ENCODE results near the gene HSD17B13. TPM values are rescaled to one million over a fixed set of nuclear protein-coding genes. Genes with fewer than 3 reads are reported as not detected.
"Not testable (repeated sequence)": the region's sequence is repeated elsewhere in the genome, so short reads cannot be mapped to it uniquely, and the experiment has no call there.

The HSD17B13 gene
- total and polyA plus RNA-seq, 2 donors (not counting 1 experiment from before 2014, with no cell fraction given), result 0.32 to 0.46 TPM

GRCh38 chr4:87345139-87345538 is 22.5 kb upstream of the HSD17B13 start:
- intact Hi-C loops (cut with micrococcal nuclease), result no loop called here
- ChIA-PET CTCF (no interaction called here), POLR2A (no interaction called here)
- no peaks in the 10 kb centered on the region for H3K4me1 ChIP-seq (ENCODE audit: control insufficient read depth in 2 of 2, insufficient read depth in 2 of 2, low read length in 2 of 2)
- no peak overlapping the region for H2AFZ ChIP-seq (ENCODE audit: insufficient read depth, low read depth, low read length, poor library complexity, severe bottlenecking)
- Mint-ChIP-seq H3K9me3 (ENCODE audit: insufficient read depth) (peaks cover 4% of the 10 kb centered on the region), H3K4me3 (no peak overlapping the region), H3K4me1 (no peaks in the 10 kb centered on the region), H3K27ac (no peak overlapping the region), H3K27me3 (no peaks in the 10 kb centered on the region)
- peaks cover 0 to 4% (median 2%) of the 10 kb centered on the region in 3 donors for H3K9me3 ChIP-seq (ENCODE audit: control extremely low read depth in 1 of 3, control insufficient read depth in 2 of 3, insufficient read depth in 1 of 3, low read length in 2 of 3)
- no peaks in the 10 kb centered on the region for H3K27me3 ChIP-seq (replicated peaks in 1 of 4; ENCODE audit: control extremely low read depth in 1 of 4, control insufficient read depth in 3 of 4, insufficient read depth in 4 of 4, low read length in 3 of 4)
- no peaks in the 10 kb centered on the region for H4K20me1 ChIP-seq (ENCODE audit: control insufficient read depth, insufficient read depth, low read length, poor library complexity, severe bottlenecking)
- H3K27ac ChIP-seq (ENCODE audit: low read length in 2 of 2), result no peak overlapping the region
- peaks cover 8 to 35% of the 10 kb centered on the region in 2 experiments for H3K36me3 ChIP-seq (replicated peaks in 1 of 2; ENCODE audit: control extremely low read depth in 1 of 2, control insufficient read depth in 1 of 2, extremely low read depth in 1 of 2, insufficient read depth in 2 of 2, low read length in 1 of 2)
- DNase-seq (no peak), ATAC-seq (ENCODE audit: low read depth) (no peak)
- H3K9ac ChIP-seq (ENCODE audit: low read length), result no peak overlapping the region
- H3K4me2 ChIP-seq (replicated peaks; ENCODE audit: low read depth, low read length, poor library complexity, severe bottlenecking), result no peak overlapping the region
- TF ChIP-seq CTCF (IDR thresholded peaks at IDR 0.05) (no peak), EZH2 (IDR thresholded peaks at IDR 0.05; ENCODE audit: borderline replicate concordance, insufficient read depth, low read depth, low read length, poor library complexity, severe bottlenecking) (no peak)
- no peaks in the 10 kb centered on the region for H3K79me2 ChIP-seq (ENCODE audit: control insufficient read depth, insufficient read depth, low read length)
- no peak overlapping the region for H3K4me3 ChIP-seq (ENCODE audit: control extremely low read depth in 1 of 5, extremely low read depth in 1 of 5, insufficient read depth in 1 of 5, low read depth in 2 of 5, low read length in 4 of 5)

GRCh38 chr4:87342872-87343271 is 20.2 kb upstream of the HSD17B13 start:
- H3K27me3 Mint-ChIP-seq, result no peaks in the 10 kb centered on the region
- H3K9me3 Mint-ChIP-seq (ENCODE audit: insufficient read depth), result peaks cover 4% of the 10 kb centered on the region
- H3K79me2 ChIP-seq (ENCODE audit: control insufficient read depth, insufficient read depth, low read length), result no peaks in the 10 kb centered on the region
- no CpG with 5 or more reads among the region's 3 CpGs for WGBS (ENCODE audit: insufficient coverage)
- no peaks in the 10 kb centered on the region for H3K4me1 ChIP-seq (ENCODE audit: control insufficient read depth in 2 of 2, insufficient read depth in 2 of 2, low read length in 2 of 2)
- H3K4me1 Mint-ChIP-seq, result no peaks in the 10 kb centered on the region
- peaks cover 11 to 57% of the 10 kb centered on the region in 2 experiments for H3K36me3 ChIP-seq (replicated peaks in 1 of 2; ENCODE audit: control extremely low read depth in 1 of 2, control insufficient read depth in 1 of 2, extremely low read depth in 1 of 2, insufficient read depth in 2 of 2, low read length in 1 of 2)
- intact Hi-C loops (cut with micrococcal nuclease), result no loop called here
- H4K20me1 ChIP-seq (ENCODE audit: control insufficient read depth, insufficient read depth, low read length, poor library complexity, severe bottlenecking), result no peaks in the 10 kb centered on the region
- no peaks in the 10 kb centered on the region for H3K27me3 ChIP-seq (replicated peaks in 1 of 4; ENCODE audit: control extremely low read depth in 1 of 4, control insufficient read depth in 3 of 4, insufficient read depth in 4 of 4, low read length in 3 of 4)
- no peak for DNase-seq
- H3K4me3 Mint-ChIP-seq, result no peak overlapping the region
- H2AFZ ChIP-seq (ENCODE audit: insufficient read depth, low read depth, low read length, poor library complexity, severe bottlenecking), result no peak overlapping the region
- no peak overlapping the region for H3K27ac Mint-ChIP-seq
- no peak overlapping the region for H3K4me3 ChIP-seq (ENCODE audit: control extremely low read depth in 1 of 5, extremely low read depth in 1 of 5, insufficient read depth in 1 of 5, low read depth in 2 of 5, low read length in 4 of 5)
- no peak for ATAC-seq (ENCODE audit: low read depth)
- H3K9ac ChIP-seq (ENCODE audit: low read length), result no peak overlapping the region
- no peak overlapping the region for H3K27ac ChIP-seq (ENCODE audit: low read length in 2 of 2)
- H3K9me3 ChIP-seq (ENCODE audit: control extremely low read depth in 1 of 3, control insufficient read depth in 2 of 3, insufficient read depth in 1 of 3, low read length in 2 of 3), result peaks cover 0 to 7% (median 2%) of the 10 kb centered on the region in 3 donors
- POLR2A ChIA-PET, result no interaction called here
- TF ChIP-seq EZH2 (IDR thresholded peaks at IDR 0.05; ENCODE audit: borderline replicate concordance, insufficient read depth, low read depth, low read length, poor library complexity, severe bottlenecking) (no peak), CTCF (IDR thresholded peaks at IDR 0.05) (no peak)
- CTCF ChIA-PET, result no interaction called here
- no peak overlapping the region for H3K4me2 ChIP-seq (replicated peaks; ENCODE audit: low read depth, low read length, poor library complexity, severe bottlenecking)

DNA sequence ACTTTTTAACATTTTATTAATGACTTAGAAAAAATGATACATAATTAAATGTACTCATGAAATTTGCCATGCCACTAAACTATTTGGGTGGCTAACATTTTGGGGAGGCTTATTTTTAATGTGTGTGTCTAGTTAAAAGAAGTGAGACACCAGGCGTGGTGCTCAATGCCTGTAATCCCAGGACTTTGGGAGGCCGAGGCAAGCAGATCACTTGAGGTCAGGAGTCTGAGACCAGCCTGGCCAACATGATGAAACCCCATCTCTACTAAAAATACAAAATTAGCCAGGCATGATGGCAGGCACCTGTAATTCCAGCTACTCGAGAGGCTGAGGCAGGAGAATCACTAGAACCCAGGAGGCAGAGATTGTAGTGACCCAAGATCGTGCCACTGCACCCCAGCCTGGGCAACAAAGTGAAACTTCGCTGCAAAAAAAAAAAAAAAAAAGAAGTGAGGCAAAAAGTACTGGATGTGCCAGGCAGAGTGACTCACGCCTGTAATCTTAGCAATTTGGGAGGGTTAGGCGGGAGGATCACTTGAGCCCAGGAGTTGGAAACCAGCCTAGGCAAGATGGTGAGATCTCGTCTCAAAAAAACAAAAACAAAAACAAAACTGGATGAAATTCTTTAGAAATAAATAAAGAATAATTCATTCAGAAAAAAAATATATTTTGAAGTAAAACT is 19.4 kb upstream of the HSD17B13 start:
- H3K27ac ChIP-seq (ENCODE audit: low read length in 2 of 2); H3K9ac ChIP-seq (ENCODE audit: low read length); H3K79me2 ChIP-seq (ENCODE audit: control insufficient read depth, insufficient read depth, low read length); H4K20me1 ChIP-seq (ENCODE audit: control insufficient read depth, insufficient read depth, low read length, poor library complexity, severe bottlenecking); H3K4me3 ChIP-seq (ENCODE audit: control extremely low read depth in 1 of 5, extremely low read depth in 1 of 5, insufficient read depth in 1 of 5, low read depth in 2 of 5, low read length in 4 of 5); ATAC-seq (ENCODE audit: low read depth); H3K4me1 Mint-ChIP-seq; H3K4me3 Mint-ChIP-seq; H3K4me2 ChIP-seq (replicated peaks; ENCODE audit: low read depth, low read length, poor library complexity, severe bottlenecking); H3K4me1 ChIP-seq (ENCODE audit: control insufficient read depth in 2 of 2, insufficient read depth in 2 of 2, low read length in 2 of 2); H3K9me3 Mint-ChIP-seq (ENCODE audit: insufficient read depth); intact Hi-C loops (cut with micrococcal nuclease); H3K9me3 ChIP-seq (ENCODE audit: control extremely low read depth in 1 of 3, control insufficient read depth in 2 of 3, insufficient read depth in 1 of 3, low read length in 2 of 3); POLR2A ChIA-PET; H3K27me3 ChIP-seq (replicated peaks in 1 of 4; ENCODE audit: control extremely low read depth in 1 of 4, control insufficient read depth in 3 of 4, insufficient read depth in 4 of 4, low read length in 3 of 4); DNase-seq; H3K27me3 Mint-ChIP-seq; CTCF ChIA-PET; H2AFZ ChIP-seq (ENCODE audit: insufficient read depth, low read depth, low read length, poor library complexity, severe bottlenecking); H3K27ac Mint-ChIP-seq: not testable (repeated sequence)
- peaks cover 11 to 58% of the 10 kb centered on the region in 2 experiments for H3K36me3 ChIP-seq (replicated peaks in 1 of 2; ENCODE audit: control extremely low read depth in 1 of 2, control insufficient read depth in 1 of 2, extremely low read depth in 1 of 2, insufficient read depth in 2 of 2, low read length in 1 of 2)
- WGBS (ENCODE audit: insufficient coverage), result 100% methylated on average over 1 of the region's 8 CpGs
